Measurements from ENCODE around the gene OR8J1. TPM values are rescaled to one million over a fixed set of nuclear protein-coding genes. Genes with fewer than 3 reads are reported as not detected.

Gene OR8J1
- polyA plus RNA-seq, 1 donor (not counting 4 experiments of a cell fraction or from before 2014, with no cell fraction given), result not detected

- Histone ChIP-seq H3K4me2 (ENCODE audit: control insufficient read depth, extremely low read depth, insufficient read depth, low read depth, low read length) (no peak within 1 kb of the TSS), H3K27me3 (ENCODE audit: control insufficient read depth, extremely low read depth, insufficient read depth, low read length) (no peaks in the 10 kb centered on the region), H2AFZ (ENCODE audit: control insufficient read depth, low read length) (no peak within 1 kb of the TSS), H3K27ac (ENCODE audit: control insufficient read depth, insufficient read depth, low read length) (no peak within 1 kb of the TSS), H3K4me3 (ENCODE audit: control insufficient read depth in 2 of 3, extremely low read depth in 1 of 3, insufficient read depth in 2 of 3, low read depth in 1 of 3, low read length in 3 of 3) (no peak within 1 kb of the TSS), H3K9me1 (ENCODE audit: control insufficient read depth, extremely low read depth, insufficient read depth, low read length) (no peaks in the 10 kb centered on the region), H3K79me2 (ENCODE audit: control insufficient read depth, insufficient read depth, low read length) (no peaks in the 10 kb centered on the region), H3K36me3 (ENCODE audit: control insufficient read depth in 2 of 2, extremely low read depth in 1 of 2, insufficient read depth in 2 of 2, low read length in 2 of 2) (no peaks in the 10 kb centered on the region), H3K4me1 (ENCODE audit: control insufficient read depth, extremely low read depth, insufficient read depth, low read length) (no peaks in the 10 kb centered on the region), H3K9me3 (ENCODE audit: control insufficient read depth, low read depth, low read length) (no peaks in the 10 kb centered on the region), H3K9ac (ENCODE audit: control insufficient read depth, extremely low read depth, insufficient read depth, low read length) (no peak within 1 kb of the TSS), H4K20me1 (ENCODE audit: control insufficient read depth, extremely low read depth, insufficient read depth, low read length) (no peaks in the 10 kb centered on the region)
- TF ChIP-seq CTCF (optimal IDR thresholded peaks at IDR 0.05 in 1 of 3, IDR thresholded peaks at IDR 0.05 in 1 of 3, conservative IDR thresholded peaks at IDR 0.05 in 1 of 3; ENCODE audit: extremely low read depth in 1 of 3, insufficient read depth in 2 of 3, low read length in 3 of 3) (no peak), EZH2 (IDR thresholded peaks at IDR 0.05; ENCODE audit: low read length) (no peak)
- dilution Hi-C loops (cut with MboI; ENCODE audit: extremely low pct_ligation_motif_present, low sequenced_read_pairs), result no loop called here
- DNase-seq (ENCODE audit: low read depth, low spot score) (no peak), FAIRE-seq (no peak)
These were observed 8.4 kb upstream of the OR8J1 start, which contains the start of gene OR8K1 for GRCh38 chr11:56345739-56346138. TSS of gene OR8K1 (plus strand) at chr11:56346039. CDS start at chr11:56346039, 0 bp downstream.

GRCh38 chr11:56375324-56375723, 21.2 kb downstream of the OR8J1 start, which contains the start of gene OR8U1:
TSS of gene OR8U1 (plus strand) at chr11:56375624. CDS start at chr11:56375624, 0 bp downstream.
- no peaks in the 10 kb centered on the region for H3K9me1 ChIP-seq (ENCODE audit: control insufficient read depth, extremely low read depth, insufficient read depth, low read length)
- H3K27me3 ChIP-seq (ENCODE audit: control insufficient read depth, extremely low read depth, insufficient read depth, low read length), result no peaks in the 10 kb centered on the region
- H3K9me3 ChIP-seq (ENCODE audit: control insufficient read depth, low read depth, low read length), result peaks cover 3% of the 10 kb centered on the region
- no peaks in the 10 kb centered on the region for H3K79me2 ChIP-seq (ENCODE audit: control insufficient read depth, insufficient read depth, low read length)
- H3K9ac ChIP-seq (ENCODE audit: control insufficient read depth, extremely low read depth, insufficient read depth, low read length), result no peak within 1 kb of the TSS
- TF ChIP-seq CTCF (optimal IDR thresholded peaks at IDR 0.05 in 1 of 3, IDR thresholded peaks at IDR 0.05 in 1 of 3, conservative IDR thresholded peaks at IDR 0.05 in 1 of 3; ENCODE audit: extremely low read depth in 1 of 3, insufficient read depth in 2 of 3, low read length in 3 of 3) (no peak), EZH2 (IDR thresholded peaks at IDR 0.05; ENCODE audit: low read length) (no peak)
- dilution Hi-C loops (cut with MboI; ENCODE audit: extremely low pct_ligation_motif_present, low sequenced_read_pairs), result no loop called here
- no peak for FAIRE-seq
- H3K36me3 ChIP-seq (ENCODE audit: control insufficient read depth in 2 of 2, extremely low read depth in 1 of 2, insufficient read depth in 2 of 2, low read length in 2 of 2), result no peaks in the 10 kb centered on the region
- no peaks in the 10 kb centered on the region for H4K20me1 ChIP-seq (ENCODE audit: control insufficient read depth, extremely low read depth, insufficient read depth, low read length)
- no peak within 1 kb of the TSS for H3K4me2 ChIP-seq (ENCODE audit: control insufficient read depth, extremely low read depth, insufficient read depth, low read depth, low read length)
- H2AFZ ChIP-seq (ENCODE audit: control insufficient read depth, low read length), result no peak within 1 kb of the TSS
- no peaks in the 10 kb centered on the region for H3K4me1 ChIP-seq (ENCODE audit: control insufficient read depth, extremely low read depth, insufficient read depth, low read length)
- H3K4me3 ChIP-seq (ENCODE audit: control insufficient read depth in 2 of 3, extremely low read depth in 1 of 3, insufficient read depth in 2 of 3, low read depth in 1 of 3, low read length in 3 of 3), result no peak within 1 kb of the TSS
- DNase-seq (ENCODE audit: low read depth, low spot score), result no peak
- no peak within 1 kb of the TSS for H3K27ac ChIP-seq (ENCODE audit: control insufficient read depth, insufficient read depth, low read length)

Measured in keratinocyte (primary cell).